ENCODE measurements around the gene ST6GAL2.

Gene ST6GAL2

GRCh38 chr2:106863387-106863786 lies 22.6 kb downstream of the ST6GAL2 start:
- no peak for DNase-seq

- no peak for DNase-seq
These were observed 26.5 kb downstream of the ST6GAL2 start for GRCh38 chr2:106859498-106859897.

- DNase-seq = no peak
These were observed 27.2 kb downstream of the ST6GAL2 start for GRCh38 chr2:106858810-106859209.

GRCh38 chr2:106857882-106858478 lies 28.0 kb downstream of the ST6GAL2 start:
- DNase-seq = no peak

- no peak for DNase-seq
These were observed 32.3 kb downstream of the ST6GAL2 start for GRCh38 chr2:106853631-106854030.

GRCh38 chr2:106851881-106852501 lies 34.0 kb downstream of the ST6GAL2 start:
- no peak for DNase-seq

- no peak for DNase-seq
These were observed 34.7 kb downstream of the ST6GAL2 start for GRCh38 chr2:106851087-106851874.

- no peak for DNase-seq
These were observed 36.7 kb downstream of the ST6GAL2 start for GRCh38 chr2:106849253-106849652.

GRCh38 chr2:106847366-106847765 lies 38.6 kb downstream of the ST6GAL2 start:
- no peak for DNase-seq

- no peak for DNase-seq
These were observed 40.3 kb downstream of the ST6GAL2 start for GRCh38 chr2:106845716-106846115.

- DNase-seq = no peak
These were observed 42.1 kb downstream of the ST6GAL2 start for GRCh38 chr2:106843910-106844250.

GRCh38 chr2:106843001-106843909 lies 42.7 kb downstream of the ST6GAL2 start:
- DNase-seq = no peak

GRCh38 chr2:106841886-106842645 lies 43.9 kb downstream of the ST6GAL2 start:
- DNase-seq = no peak

- no peak for DNase-seq
These were observed 45.1 kb downstream of the ST6GAL2 start for GRCh38 chr2:106840818-106841217.

GRCh38 chr2:106839849-106840595 lies 45.9 kb downstream of the ST6GAL2 start:
- DNase-seq = peak; percentile 84

GRCh38 chr2:106833256-106833655 lies 52.7 kb downstream of the ST6GAL2 start:
- no peak for DNase-seq

- DNase-seq = no peak
These were observed 54.0 kb downstream of the ST6GAL2 start for GRCh38 chr2:106831816-106832569.

GRCh38 chr2:106831241-106831640 lies 54.7 kb downstream of the ST6GAL2 start:
- DNase-seq = no peak

- DNase-seq = no peak
These were observed 55.8 kb downstream of the ST6GAL2 start for GRCh38 chr2:106830191-106830590.

GRCh38 chr2:106828119-106828518 lies 57.8 kb downstream of the ST6GAL2 start:
- no peak for DNase-seq

- no peak for DNase-seq
These were observed 58.8 kb downstream of the ST6GAL2 start for GRCh38 chr2:106827158-106827557.

All from islet precursor cell (in vitro differentiated cells).